ENCODE data around the gene GPX6. TPM values are rescaled to one million over a fixed set of nuclear protein-coding genes. Genes with fewer than 3 reads are reported as not detected.

The GPX6 gene
- total and polyA plus RNA-seq, 2 of the 13 experiments (the other 11 are each of a cell fraction or from before 2014, with no cell fraction given) = not detected

DNA sequence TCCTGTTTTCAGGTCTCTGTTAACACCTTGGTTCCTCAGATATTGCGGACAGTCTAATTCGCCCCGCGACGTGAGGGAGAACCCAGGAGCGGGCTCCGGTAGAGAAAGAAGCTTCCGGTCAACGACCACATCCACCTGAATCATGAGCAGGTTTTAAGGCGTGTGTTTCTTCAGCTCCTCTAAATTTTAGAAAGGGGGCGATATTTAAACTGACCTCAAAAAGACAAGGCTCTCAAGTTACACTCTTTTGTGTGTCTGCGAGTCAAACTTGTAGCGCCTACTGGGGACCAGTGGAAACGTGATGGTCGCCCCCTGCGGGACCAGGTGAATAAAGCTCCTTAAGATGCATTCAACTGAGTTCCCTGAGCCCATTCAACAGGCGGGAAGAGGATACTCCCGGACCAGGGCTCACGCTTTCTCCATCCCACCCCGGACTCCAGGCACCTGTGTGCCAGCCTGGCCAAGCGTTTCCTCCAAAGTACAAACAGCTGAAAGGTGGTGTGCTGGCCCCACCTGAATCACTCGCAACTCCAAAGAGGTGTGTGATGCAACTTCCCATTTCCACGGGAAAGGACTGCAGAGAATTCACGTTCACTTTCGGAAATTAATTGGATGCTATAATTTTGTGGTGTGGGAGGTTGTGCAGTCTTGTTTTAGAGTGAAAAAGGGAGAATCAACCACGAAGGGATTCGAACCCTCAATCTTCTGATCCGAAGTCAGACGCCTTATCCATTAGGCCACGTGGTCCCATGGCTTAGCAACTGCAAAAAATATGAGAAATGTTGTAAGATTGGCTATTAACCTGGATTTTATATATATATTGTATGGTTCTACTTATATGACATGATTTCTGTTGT lies 27.1 kb upstream of the GPX6 start (continued):
- TF ChIP-seq, protein P1, sequence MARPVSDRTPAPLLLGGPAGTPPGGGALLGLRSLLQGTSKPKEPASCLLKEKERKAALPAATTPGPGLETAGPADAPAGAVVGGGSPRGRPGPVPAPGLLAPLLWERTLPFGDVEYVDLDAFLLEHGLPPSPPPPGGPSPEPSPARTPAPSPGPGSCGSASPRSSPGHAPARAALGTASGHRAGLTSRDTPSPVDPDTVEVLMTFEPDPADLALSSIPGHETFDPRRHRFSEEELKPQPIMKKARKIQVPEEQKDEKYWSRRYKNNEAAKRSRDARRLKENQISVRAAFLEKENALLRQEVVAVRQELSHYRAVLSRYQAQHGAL (CRISPR knock-in tag; IDR thresholded peaks at IDR 0.05; ENCODE audit: not compliant biosample characterization) = no peak
- TF ChIP-seq ZNF224 (CRISPR knock-in tag; IDR thresholded peaks at IDR 0.05) = no peak
- TF ChIP-seq ZNF547 (CRISPR knock-in tag; IDR thresholded peaks at IDR 0.05) = peak; percentile 82; the same call in 1 of the 2 replicates
- no peak for TF ChIP-seq ZC3H13 (CRISPR knock-in tag; IDR thresholded peaks at IDR 0.05)
- TF ChIP-seq ZNF552 (CRISPR knock-in tag; IDR thresholded peaks at IDR 0.05; ENCODE audit: borderline replicate concordance) = no peak
- TF ChIP-seq RXRB (CRISPR knock-in tag; IDR thresholded peaks at IDR 0.05; ENCODE audit: borderline replicate concordance) = no peak
- TF ChIP-seq, protein P2, sequence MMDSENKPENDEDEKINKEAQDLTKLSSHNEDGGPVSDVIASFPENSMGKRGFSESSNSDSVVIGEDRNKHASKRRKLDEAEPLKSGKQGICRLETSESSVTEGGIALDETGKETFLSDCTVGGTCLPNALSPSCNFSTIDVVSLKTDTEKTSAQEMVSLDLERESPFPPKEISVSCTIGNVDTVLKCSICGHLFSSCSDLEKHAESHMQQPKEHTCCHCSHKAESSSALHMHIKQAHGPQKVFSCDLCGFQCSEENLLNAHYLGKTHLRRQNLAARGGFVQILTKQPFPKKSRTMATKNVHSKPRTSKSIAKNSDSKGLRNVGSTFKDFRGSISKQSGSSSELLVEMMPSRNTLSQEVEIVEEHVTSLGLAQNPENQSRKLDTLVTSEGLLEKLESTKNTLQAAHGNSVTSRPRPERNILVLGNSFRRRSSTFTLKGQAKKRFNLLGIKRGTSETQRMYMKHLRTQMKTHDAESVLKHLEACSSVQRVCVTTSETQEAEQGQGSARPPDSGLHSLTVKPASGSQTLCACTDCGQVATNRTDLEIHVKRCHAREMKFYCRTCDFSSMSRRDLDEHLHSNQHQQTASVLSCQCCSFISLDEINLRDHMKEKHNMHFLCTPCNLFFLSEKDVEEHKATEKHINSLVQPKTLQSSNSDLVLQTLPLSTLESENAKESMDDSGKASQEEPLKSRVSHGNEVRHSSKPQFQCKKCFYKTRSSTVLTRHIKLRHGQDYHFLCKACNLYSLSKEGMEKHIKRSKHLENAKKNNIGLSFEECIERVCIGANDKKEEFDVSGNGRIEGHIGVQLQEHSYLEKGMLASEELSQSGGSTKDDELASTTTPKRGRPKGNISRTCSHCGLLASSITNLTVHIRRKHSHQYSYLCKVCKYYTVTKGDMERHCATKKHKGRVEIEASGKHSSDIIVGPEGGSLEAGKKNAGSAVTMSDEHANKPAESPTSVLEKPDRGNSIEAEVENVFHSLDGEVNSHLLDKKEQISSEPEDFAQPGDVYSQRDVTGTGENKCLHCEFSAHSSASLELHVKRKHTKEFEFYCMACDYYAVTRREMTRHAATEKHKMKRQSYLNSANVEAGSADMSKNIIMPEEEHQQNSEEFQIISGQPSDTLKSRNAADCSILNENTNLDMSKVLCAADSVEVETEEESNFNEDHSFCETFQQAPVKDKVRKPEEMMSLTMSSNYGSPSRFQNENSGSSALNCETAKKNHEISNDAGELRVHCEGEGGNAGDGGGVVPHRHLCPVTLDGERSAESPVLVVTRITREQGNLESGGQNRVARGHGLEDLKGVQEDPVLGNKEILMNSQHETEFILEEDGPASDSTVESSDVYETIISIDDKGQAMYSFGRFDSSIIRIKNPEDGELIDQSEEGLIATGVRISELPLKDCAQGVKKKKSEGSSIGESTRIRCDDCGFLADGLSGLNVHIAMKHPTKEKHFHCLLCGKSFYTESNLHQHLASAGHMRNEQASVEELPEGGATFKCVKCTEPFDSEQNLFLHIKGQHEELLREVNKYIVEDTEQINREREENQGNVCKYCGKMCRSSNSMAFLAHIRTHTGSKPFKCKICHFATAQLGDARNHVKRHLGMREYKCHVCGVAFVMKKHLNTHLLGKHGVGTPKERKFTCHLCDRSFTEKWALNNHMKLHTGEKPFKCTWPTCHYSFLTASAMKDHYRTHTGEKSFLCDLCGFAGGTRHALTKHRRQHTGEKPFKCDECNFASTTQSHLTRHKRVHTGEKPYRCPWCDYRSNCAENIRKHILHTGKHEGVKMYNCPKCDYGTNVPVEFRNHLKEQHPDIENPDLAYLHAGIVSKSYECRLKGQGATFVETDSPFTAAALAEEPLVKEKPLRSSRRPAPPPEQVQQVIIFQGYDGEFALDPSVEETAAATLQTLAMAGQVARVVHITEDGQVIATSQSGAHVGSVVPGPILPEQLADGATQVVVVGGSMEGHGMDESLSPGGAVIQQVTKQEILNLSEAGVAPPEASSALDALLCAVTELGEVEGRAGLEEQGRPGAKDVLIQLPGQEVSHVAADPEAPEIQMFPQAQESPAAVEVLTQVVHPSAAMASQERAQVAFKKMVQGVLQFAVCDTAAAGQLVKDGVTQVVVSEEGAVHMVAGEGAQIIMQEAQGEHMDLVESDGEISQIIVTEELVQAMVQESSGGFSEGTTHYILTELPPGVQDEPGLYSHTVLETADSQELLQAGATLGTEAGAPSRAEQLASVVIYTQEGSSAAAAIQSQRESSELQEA (CRISPR knock-in tag; IDR thresholded peaks at IDR 0.05; ENCODE audit: not compliant biosample characterization) = peak; percentile 60
- no peak for TF ChIP-seq MATR3 (CRISPR knock-in tag; IDR thresholded peaks at IDR 0.05)
- TF ChIP-seq, protein P3, sequence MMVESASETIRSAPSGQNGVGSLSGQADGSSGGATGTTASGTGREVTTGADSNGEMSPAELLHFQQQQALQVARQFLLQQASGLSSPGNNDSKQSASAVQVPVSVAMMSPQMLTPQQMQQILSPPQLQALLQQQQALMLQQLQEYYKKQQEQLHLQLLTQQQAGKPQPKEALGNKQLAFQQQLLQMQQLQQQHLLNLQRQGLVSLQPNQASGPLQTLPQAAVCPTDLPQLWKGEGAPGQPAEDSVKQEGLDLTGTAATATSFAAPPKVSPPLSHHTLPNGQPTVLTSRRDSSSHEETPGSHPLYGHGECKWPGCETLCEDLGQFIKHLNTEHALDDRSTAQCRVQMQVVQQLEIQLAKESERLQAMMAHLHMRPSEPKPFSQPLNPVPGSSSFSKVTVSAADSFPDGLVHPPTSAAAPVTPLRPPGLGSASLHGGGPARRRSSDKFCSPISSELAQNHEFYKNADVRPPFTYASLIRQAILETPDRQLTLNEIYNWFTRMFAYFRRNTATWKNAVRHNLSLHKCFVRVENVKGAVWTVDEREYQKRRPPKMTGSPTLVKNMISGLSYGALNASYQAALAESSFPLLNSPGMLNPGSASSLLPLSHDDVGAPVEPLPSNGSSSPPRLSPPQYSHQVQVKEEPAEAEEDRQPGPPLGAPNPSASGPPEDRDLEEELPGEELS (CRISPR knock-in tag; IDR thresholded peaks at IDR 0.05) = no peak
- TF ChIP-seq ZNF878 (CRISPR knock-in tag; IDR thresholded peaks at IDR 0.05) = 0 out of 2 replicates have a peak, but pooled peaks have one; percentile 50
- TF ChIP-seq MEF2D (CRISPR knock-in tag; IDR thresholded peaks at IDR 0.05) = no peak
- no peak for TF ChIP-seq FOXK2 (IDR thresholded peaks at IDR 0.05)
- no peak for TF ChIP-seq NONO (IDR thresholded peaks at IDR 0.05)
- TF ChIP-seq NONO (CRISPR knock-in tag; conservative IDR thresholded peaks at IDR 0.05) = peak; percentile 56; the same call in 1 of the 2 replicates
- TF ChIP-seq, protein P4, sequence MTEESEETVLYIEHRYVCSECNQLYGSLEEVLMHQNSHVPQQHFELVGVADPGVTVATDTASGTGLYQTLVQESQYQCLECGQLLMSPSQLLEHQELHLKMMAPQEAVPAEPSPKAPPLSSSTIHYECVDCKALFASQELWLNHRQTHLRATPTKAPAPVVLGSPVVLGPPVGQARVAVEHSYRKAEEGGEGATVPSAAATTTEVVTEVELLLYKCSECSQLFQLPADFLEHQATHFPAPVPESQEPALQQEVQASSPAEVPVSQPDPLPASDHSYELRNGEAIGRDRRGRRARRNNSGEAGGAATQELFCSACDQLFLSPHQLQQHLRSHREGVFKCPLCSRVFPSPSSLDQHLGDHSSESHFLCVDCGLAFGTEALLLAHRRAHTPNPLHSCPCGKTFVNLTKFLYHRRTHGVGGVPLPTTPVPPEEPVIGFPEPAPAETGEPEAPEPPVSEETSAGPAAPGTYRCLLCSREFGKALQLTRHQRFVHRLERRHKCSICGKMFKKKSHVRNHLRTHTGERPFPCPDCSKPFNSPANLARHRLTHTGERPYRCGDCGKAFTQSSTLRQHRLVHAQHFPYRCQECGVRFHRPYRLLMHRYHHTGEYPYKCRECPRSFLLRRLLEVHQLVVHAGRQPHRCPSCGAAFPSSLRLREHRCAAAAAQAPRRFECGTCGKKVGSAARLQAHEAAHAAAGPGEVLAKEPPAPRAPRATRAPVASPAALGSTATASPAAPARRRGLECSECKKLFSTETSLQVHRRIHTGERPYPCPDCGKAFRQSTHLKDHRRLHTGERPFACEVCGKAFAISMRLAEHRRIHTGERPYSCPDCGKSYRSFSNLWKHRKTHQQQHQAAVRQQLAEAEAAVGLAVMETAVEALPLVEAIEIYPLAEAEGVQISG (CRISPR knock-in tag; IDR thresholded peaks at IDR 0.05) = peak; percentile 84
